Measurements from ENCODE around the gene MPIG6B.

The MPIG6B gene

DNA sequence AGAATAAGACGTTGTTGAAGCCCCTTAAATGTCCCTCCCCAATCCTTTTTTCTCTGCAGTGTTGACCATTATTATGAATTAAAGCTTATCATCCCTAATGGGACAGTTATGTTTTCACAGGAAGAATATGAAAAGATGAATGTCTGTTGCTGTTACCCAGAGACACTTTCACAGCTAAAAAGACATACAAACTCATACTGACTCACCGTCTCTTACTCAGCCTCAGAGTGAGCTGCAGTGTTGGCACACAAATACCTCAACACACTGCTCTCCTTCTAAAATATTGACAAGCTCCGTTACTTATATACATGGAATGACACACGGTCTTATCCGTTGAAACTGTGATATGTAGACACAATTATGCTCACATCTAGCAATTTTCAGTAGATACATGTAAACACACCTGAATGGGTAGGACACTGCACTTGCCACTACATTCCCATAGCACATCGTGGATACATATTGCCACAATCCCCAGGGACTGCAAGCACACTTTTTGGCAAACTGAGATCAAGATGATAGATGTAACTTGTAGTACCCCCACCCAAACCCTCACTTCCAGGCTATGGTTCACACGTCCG lies 29.7 kb downstream of the MPIG6B start:
- no peaks in the 10 kb centered on the region for H3K9me3 ChIP-seq (ENCODE audit: low read length)
- H3K4me3 ChIP-seq (ENCODE audit: low read depth, low read length, poor library complexity, severe bottlenecking): no peak overlapping the region
- H3K9ac ChIP-seq (ENCODE audit: low read length): no peak overlapping the region
- H3K27ac ChIP-seq (ENCODE audit: low read depth, low read length, poor library complexity, severe bottlenecking): no peak overlapping the region
- H4K20me1 ChIP-seq (ENCODE audit: insufficient read depth, low read length): no peaks in the 10 kb centered on the region
- no peaks in the 10 kb centered on the region for H3K9me2 ChIP-seq (ENCODE audit: low read depth, low read length)
- peaks cover 16% of the 10 kb centered on the region; the same call in 1 of the 2 replicates for H3K36me3 ChIP-seq (ENCODE audit: insufficient read depth, low read length)
- no peaks in the 10 kb centered on the region for H3F3A ChIP-seq (ENCODE audit: insufficient read depth, low read length)
- no peak overlapping the region for H3K4me2 ChIP-seq (ENCODE audit: low read length)
- TF ChIP-seq, protein P1, sequence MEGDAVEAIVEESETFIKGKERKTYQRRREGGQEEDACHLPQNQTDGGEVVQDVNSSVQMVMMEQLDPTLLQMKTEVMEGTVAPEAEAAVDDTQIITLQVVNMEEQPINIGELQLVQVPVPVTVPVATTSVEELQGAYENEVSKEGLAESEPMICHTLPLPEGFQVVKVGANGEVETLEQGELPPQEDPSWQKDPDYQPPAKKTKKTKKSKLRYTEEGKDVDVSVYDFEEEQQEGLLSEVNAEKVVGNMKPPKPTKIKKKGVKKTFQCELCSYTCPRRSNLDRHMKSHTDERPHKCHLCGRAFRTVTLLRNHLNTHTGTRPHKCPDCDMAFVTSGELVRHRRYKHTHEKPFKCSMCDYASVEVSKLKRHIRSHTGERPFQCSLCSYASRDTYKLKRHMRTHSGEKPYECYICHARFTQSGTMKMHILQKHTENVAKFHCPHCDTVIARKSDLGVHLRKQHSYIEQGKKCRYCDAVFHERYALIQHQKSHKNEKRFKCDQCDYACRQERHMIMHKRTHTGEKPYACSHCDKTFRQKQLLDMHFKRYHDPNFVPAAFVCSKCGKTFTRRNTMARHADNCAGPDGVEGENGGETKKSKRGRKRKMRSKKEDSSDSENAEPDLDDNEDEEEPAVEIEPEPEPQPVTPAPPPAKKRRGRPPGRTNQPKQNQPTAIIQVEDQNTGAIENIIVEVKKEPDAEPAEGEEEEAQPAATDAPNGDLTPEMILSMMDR (IDR thresholded peaks at IDR 0.05; ENCODE audit: low read length): no peak
- no peak for TF ChIP-seq EZH2 (IDR thresholded peaks at IDR 0.05; ENCODE audit: borderline replicate concordance, low read length)
- H2AFZ ChIP-seq (ENCODE audit: low read length): no peak overlapping the region
- H3K27me3 ChIP-seq (ENCODE audit: insufficient read depth, low read length): no peaks in the 10 kb centered on the region
- no peaks in the 10 kb centered on the region for H3K79me2 ChIP-seq (ENCODE audit: insufficient read depth, low read length)
- H3K4me1 ChIP-seq (ENCODE audit: insufficient read depth, low read length, severe bottlenecking): no peaks in the 10 kb centered on the region

DNA sequence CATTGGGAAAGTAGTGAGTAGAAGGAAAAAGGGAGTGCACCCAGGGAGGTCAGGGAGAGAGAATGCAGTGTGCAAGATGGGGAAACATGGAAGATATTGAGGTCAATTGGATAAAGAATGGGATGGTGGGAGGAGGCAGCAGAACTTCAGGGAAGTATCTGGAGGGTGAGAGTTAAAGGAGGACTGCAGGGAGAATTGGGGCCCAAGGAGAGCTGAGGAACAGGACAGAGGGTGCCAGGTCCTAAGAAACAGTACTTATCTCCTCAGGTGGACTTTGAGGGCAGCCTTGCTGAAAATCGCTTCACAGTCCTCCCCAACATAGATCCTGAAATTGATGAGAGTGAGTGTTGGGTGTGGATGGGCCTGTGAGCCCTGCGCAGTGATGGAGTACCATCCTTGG lies 35.1 kb downstream of the MPIG6B start:
- Histone ChIP-seq H3K79me2 (ENCODE audit: insufficient read depth, low read length) (no peaks in the 10 kb centered on the region), H3K4me3 (ENCODE audit: low read depth, low read length, poor library complexity, severe bottlenecking) (no peak overlapping the region), H3K9ac (ENCODE audit: low read length) (no peak overlapping the region), H3K9me3 (ENCODE audit: low read length) (no peaks in the 10 kb centered on the region), H3K27ac (ENCODE audit: low read depth, low read length, poor library complexity, severe bottlenecking) (no peak overlapping the region), H4K20me1 (ENCODE audit: insufficient read depth, low read length) (no peaks in the 10 kb centered on the region), H3F3A (ENCODE audit: insufficient read depth, low read length) (no peaks in the 10 kb centered on the region), H3K9me2 (ENCODE audit: low read depth, low read length) (no peaks in the 10 kb centered on the region), H3K4me2 (ENCODE audit: low read length) (no peak overlapping the region), H3K27me3 (ENCODE audit: insufficient read depth, low read length) (no peaks in the 10 kb centered on the region), H2AFZ (ENCODE audit: low read length) (no peak overlapping the region), H3K36me3 (ENCODE audit: insufficient read depth, low read length) (peaks cover 55% of the 10 kb centered on the region), H3K4me1 (ENCODE audit: insufficient read depth, low read length, severe bottlenecking) (no peaks in the 10 kb centered on the region)
- TF ChIP-seq, protein P1 (IDR thresholded peaks at IDR 0.05; ENCODE audit: low read length): no peak
- no peak for TF ChIP-seq EZH2 (IDR thresholded peaks at IDR 0.05; ENCODE audit: borderline replicate concordance, low read length)

DNA sequence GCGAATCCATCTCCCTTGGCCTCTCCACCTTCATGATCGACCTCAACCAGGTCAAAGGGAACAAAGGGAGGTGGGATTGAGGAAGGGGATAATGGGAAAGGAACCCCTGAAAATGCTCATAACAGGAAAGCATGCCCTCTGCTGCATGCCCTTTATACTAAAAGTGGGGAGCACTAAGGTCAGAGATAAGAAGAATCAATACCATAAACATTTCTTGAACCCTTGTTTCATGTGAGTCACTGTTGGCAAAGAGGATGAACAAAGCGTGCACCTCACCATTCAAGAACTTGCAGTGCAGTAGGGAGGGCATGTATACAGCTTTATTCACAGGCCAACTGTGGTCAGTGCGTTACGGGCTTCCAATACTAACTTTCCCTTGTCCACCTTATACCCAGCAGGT lies 37.6 kb downstream of the MPIG6B start:
- H3K9me3 ChIP-seq (ENCODE audit: low read length): no peaks in the 10 kb centered on the region
- no peak overlapping the region for H3K9ac ChIP-seq (ENCODE audit: low read length)
- H4K20me1 ChIP-seq (ENCODE audit: insufficient read depth, low read length): no peaks in the 10 kb centered on the region
- H3K4me3 ChIP-seq (ENCODE audit: low read depth, low read length, poor library complexity, severe bottlenecking): no peak overlapping the region
- H3K4me1 ChIP-seq (ENCODE audit: insufficient read depth, low read length, severe bottlenecking): no peaks in the 10 kb centered on the region
- no peak overlapping the region for H3K4me2 ChIP-seq (ENCODE audit: low read length)
- TF ChIP-seq, protein P1 (IDR thresholded peaks at IDR 0.05; ENCODE audit: low read length): no peak
- TF ChIP-seq EZH2 (IDR thresholded peaks at IDR 0.05; ENCODE audit: borderline replicate concordance, low read length): no peak
- no peak overlapping the region for H2AFZ ChIP-seq (ENCODE audit: low read length)
- no peaks in the 10 kb centered on the region for H3K27me3 ChIP-seq (ENCODE audit: insufficient read depth, low read length)
- H3F3A ChIP-seq (ENCODE audit: insufficient read depth, low read length): no peaks in the 10 kb centered on the region
- H3K27ac ChIP-seq (ENCODE audit: low read depth, low read length, poor library complexity, severe bottlenecking): no peak overlapping the region
- H3K9me2 ChIP-seq (ENCODE audit: low read depth, low read length): no peaks in the 10 kb centered on the region
- H3K36me3 ChIP-seq (ENCODE audit: insufficient read depth, low read length): peaks cover 70% of the 10 kb centered on the region
- no peaks in the 10 kb centered on the region for H3K79me2 ChIP-seq (ENCODE audit: insufficient read depth, low read length)
